ENCODE data around the gene HOXD11.

The HOXD11 gene

DNA sequence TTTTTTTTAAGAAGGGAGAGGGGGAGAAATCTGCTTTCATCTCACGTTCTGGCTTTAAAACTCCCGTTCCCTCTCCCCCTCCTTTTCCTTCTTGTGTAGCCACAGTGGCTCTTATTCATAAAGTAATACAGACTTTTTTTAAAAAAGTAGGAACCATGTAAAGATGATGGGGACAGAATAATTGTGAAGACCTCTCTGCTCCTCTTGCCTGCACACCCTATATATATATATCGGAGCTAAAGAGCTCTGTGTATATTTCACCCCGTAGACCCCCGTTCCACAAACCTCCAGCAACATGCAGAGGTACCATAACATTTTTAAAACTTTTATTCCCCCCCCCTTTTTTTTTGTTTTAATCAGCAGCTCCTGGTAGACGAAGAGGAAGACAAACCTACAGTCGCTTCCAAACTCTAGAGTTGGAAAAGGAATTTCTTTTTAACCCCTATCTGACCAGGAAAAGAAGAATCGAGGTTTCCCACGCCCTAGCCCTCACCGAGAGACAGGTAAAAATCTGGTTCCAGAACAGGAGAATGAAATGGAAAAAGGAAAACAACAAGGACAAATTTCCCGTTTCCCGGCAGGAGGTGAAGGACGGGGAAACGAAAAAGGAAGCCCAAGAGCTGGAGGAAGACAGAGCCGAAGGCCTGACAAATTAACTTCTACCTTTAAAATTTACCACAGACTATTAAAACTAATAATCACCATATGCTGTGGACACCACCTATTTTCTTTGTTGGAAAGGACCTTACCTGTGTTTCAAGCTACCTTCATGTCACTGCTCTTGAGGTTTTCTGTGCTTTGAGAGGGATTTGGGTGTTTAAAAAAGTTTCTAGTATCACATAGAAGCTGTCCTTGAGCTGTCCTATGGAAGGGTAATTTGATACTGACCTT lies 24.1 kb downstream of the HOXD11 start:
- TF ChIP-seq, protein P1, sequence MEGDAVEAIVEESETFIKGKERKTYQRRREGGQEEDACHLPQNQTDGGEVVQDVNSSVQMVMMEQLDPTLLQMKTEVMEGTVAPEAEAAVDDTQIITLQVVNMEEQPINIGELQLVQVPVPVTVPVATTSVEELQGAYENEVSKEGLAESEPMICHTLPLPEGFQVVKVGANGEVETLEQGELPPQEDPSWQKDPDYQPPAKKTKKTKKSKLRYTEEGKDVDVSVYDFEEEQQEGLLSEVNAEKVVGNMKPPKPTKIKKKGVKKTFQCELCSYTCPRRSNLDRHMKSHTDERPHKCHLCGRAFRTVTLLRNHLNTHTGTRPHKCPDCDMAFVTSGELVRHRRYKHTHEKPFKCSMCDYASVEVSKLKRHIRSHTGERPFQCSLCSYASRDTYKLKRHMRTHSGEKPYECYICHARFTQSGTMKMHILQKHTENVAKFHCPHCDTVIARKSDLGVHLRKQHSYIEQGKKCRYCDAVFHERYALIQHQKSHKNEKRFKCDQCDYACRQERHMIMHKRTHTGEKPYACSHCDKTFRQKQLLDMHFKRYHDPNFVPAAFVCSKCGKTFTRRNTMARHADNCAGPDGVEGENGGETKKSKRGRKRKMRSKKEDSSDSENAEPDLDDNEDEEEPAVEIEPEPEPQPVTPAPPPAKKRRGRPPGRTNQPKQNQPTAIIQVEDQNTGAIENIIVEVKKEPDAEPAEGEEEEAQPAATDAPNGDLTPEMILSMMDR (IDR thresholded peaks at IDR 0.05; ENCODE audit: low read depth, low read length): no peak
- TF ChIP-seq EZH2phosphoT487 (IDR thresholded peaks at IDR 0.05; ENCODE audit: low read depth): no peak
- H3K4me2 ChIP-seq (ENCODE audit: low read length): no peak overlapping the region
- no peak overlapping the region for H3K27ac ChIP-seq (ENCODE audit: low read length)
- H3K27me3 ChIP-seq (ENCODE audit: low read depth, low read length): no peaks in the 10 kb centered on the region
- H3K36me3 ChIP-seq (replicated peaks; ENCODE audit: low read depth, low read length): no peaks in the 10 kb centered on the region
- H3K79me2 ChIP-seq (ENCODE audit: low read length): no peaks in the 10 kb centered on the region
- H4K20me1 ChIP-seq (ENCODE audit: insufficient read depth, low read length): no peaks in the 10 kb centered on the region
- no peaks in the 10 kb centered on the region for H3K4me1 ChIP-seq (ENCODE audit: low read length)
- H3K4me3 ChIP-seq (ENCODE audit: low read length): no peak overlapping the region
- H2AFZ ChIP-seq (ENCODE audit: low read depth, low read length): no peak overlapping the region
- H3K9me3 ChIP-seq (ENCODE audit: insufficient read depth, low read length): no peaks in the 10 kb centered on the region
- no peak overlapping the region for H3K9ac ChIP-seq (ENCODE audit: low read length)

DNA sequence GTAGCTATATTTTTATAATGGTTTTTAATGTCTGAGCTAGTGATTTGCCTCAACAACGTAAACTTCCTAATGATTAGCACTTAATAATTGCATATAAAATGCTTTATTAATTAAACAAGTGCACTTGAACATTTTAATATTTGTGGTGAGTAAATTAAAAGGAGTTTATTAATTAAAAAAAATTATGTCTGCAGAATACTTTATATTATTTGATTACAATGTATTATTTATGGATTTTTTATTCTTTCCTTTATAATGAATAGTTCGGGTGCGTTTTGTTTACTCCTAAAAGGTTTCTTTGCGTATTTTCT lies 24.7 kb downstream of the HOXD11 start:
- no peaks in the 10 kb centered on the region for H3K36me3 ChIP-seq (replicated peaks; ENCODE audit: low read depth, low read length)
- no peak for TF ChIP-seq EZH2phosphoT487 (IDR thresholded peaks at IDR 0.05; ENCODE audit: low read depth)
- TF ChIP-seq, protein P1 (IDR thresholded peaks at IDR 0.05; ENCODE audit: low read depth, low read length): no peak
- no peaks in the 10 kb centered on the region for H3K9me3 ChIP-seq (ENCODE audit: insufficient read depth, low read length)
- no peak overlapping the region for H2AFZ ChIP-seq (ENCODE audit: low read depth, low read length)
- no peak overlapping the region for H3K4me3 ChIP-seq (ENCODE audit: low read length)
- no peak overlapping the region for H3K4me2 ChIP-seq (ENCODE audit: low read length)
- no peak overlapping the region for H3K9ac ChIP-seq (ENCODE audit: low read length)
- H3K27me3 ChIP-seq (ENCODE audit: low read depth, low read length): no peaks in the 10 kb centered on the region
- no peaks in the 10 kb centered on the region for H3K4me1 ChIP-seq (ENCODE audit: low read length)
- no peak overlapping the region for H3K27ac ChIP-seq (ENCODE audit: low read length)
- H4K20me1 ChIP-seq (ENCODE audit: insufficient read depth, low read length): no peaks in the 10 kb centered on the region
- H3K79me2 ChIP-seq (ENCODE audit: low read length): no peaks in the 10 kb centered on the region

DNA sequence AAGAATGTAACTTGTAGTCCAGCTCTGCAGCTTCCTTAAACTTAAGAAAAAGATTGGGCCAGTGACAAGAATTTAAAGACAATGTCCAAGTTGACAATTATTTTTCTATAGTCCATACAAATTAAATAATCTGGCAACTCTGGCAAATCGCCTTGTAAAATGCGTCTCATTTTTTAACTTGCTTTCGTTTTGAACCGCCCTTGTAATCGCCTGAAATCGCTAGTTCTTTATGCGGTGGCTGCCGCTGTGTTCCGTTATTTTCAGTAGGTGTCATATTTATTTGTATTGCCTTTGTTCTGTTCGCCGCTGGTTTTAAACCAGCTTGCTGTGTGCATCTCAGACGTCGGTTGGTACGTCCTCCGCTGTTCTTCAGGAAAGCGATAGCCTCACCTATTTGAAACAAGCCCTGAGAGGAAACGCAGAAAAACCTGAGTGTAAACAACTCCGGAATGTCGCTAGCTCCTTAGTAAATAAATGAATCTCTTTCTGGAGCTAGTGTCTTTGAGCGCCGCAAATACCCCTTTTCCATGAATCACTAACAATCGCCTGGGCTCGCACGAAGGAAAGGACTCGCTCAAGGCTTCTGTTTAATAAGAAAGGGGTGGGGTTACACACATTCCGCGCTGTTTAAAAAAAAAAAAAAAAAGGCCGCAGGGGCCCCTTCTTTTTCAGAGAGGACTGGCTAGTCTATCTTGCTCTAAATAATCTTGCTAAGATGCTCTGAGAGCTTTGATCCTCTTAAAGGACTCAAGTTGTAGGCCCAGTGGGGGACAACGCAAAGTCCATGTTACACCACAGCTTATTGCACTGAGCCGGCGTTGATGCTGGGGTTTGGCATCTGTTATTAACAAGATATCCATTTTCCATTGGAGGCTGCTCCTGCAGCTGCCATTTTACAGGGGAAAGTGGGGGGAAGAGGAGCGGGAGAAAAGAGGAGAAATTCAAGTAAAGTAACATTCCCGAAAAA lies 25.4 kb downstream of the HOXD11 start:
- TF ChIP-seq, protein P1 (IDR thresholded peaks at IDR 0.05; ENCODE audit: low read depth, low read length): no peak
- no peak for TF ChIP-seq EZH2phosphoT487 (IDR thresholded peaks at IDR 0.05; ENCODE audit: low read depth)
- Histone ChIP-seq H3K4me3 (ENCODE audit: low read length) (no peak overlapping the region), H3K9me3 (ENCODE audit: insufficient read depth, low read length) (no peaks in the 10 kb centered on the region), H3K36me3 (replicated peaks; ENCODE audit: low read depth, low read length) (no peaks in the 10 kb centered on the region), H3K27me3 (ENCODE audit: low read depth, low read length) (no peaks in the 10 kb centered on the region), H3K9ac (ENCODE audit: low read length) (no peak overlapping the region), H3K4me1 (ENCODE audit: low read length) (no peaks in the 10 kb centered on the region), H4K20me1 (ENCODE audit: insufficient read depth, low read length) (no peaks in the 10 kb centered on the region), H3K4me2 (ENCODE audit: low read length) (no peak overlapping the region), H3K27ac (ENCODE audit: low read length) (no peak overlapping the region), H3K79me2 (ENCODE audit: low read length) (no peaks in the 10 kb centered on the region), H2AFZ (ENCODE audit: low read depth, low read length) (no peak overlapping the region)

DNA sequence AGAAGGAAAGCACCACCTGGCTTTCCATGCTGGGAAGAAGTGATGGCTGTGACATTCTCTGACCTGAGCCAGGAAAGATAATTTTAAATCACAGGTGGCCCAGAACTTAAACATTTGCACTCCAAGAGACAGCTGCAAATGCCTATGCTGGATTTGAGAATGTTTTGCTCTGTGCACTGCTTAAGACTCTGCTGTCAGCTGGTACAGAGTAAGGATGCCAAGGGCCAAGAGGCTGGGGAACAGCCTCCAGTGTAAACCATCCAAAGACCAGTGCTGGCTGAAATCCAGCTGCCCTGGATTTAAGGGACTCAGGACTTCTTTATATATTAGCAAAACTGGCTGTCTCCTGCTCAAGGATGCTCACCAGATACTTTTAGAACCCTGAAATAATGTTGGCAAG lies 26.3 kb downstream of the HOXD11 start:
- Histone ChIP-seq H3K9ac (ENCODE audit: low read length) (no peak overlapping the region), H2AFZ (ENCODE audit: low read depth, low read length) (no peak overlapping the region), H3K4me3 (ENCODE audit: low read length) (no peak overlapping the region), H3K9me3 (ENCODE audit: insufficient read depth, low read length) (no peaks in the 10 kb centered on the region), H3K27me3 (ENCODE audit: low read depth, low read length) (no peaks in the 10 kb centered on the region), H3K4me1 (ENCODE audit: low read length) (no peaks in the 10 kb centered on the region), H3K27ac (ENCODE audit: low read length) (no peak overlapping the region), H4K20me1 (ENCODE audit: insufficient read depth, low read length) (no peaks in the 10 kb centered on the region), H3K4me2 (ENCODE audit: low read length) (no peak overlapping the region), H3K79me2 (ENCODE audit: low read length) (no peaks in the 10 kb centered on the region), H3K36me3 (replicated peaks; ENCODE audit: low read depth, low read length) (no peaks in the 10 kb centered on the region)
- TF ChIP-seq EZH2phosphoT487 (IDR thresholded peaks at IDR 0.05; ENCODE audit: low read depth): no peak
- TF ChIP-seq, protein P1 (IDR thresholded peaks at IDR 0.05; ENCODE audit: low read depth, low read length): no peak
